Activated T-helper 2 cell treated with anti-CD3 and anti-CD28 coated beads, Interferon-gamma antibody, Interleukin-2, Interleukin-4, amounts not matched to agents 10 μg/mL and 5 μg/mL and 100 μg/mL, durations not matched to agents 14 hours and 24 hours and 36 hours (primary cell): ENCODE measurements around the gene DNAJA2. TPM values are rescaled to one million over a fixed set of nuclear protein-coding genes. Genes with fewer than 3 reads are reported as not detected.
"Not testable (repeated sequence)": the region's sequence is repeated elsewhere in the genome, so short reads cannot be mapped to it uniquely, and the experiment has no call there.

Experiments
- DNase-seq: peaks from one replicate; pipeline ENCODE4 v3.0.0; 2021; ENCODE audit warnings: low spot score
- H3K27ac Mint-ChIP-seq: one replicate; pipeline ENCODE4 v1.8.0; 2021; ENCODE audit warnings: mixed read lengths
- H3K27me3 Mint-ChIP-seq: one replicate; pipeline ENCODE4 v1.8.0; 2021; ENCODE audit warnings: low read depth, mixed read lengths
- H3K36me3 Mint-ChIP-seq: one replicate; pipeline ENCODE4 v1.8.0; 2021; ENCODE audit warnings: low read depth, mixed read lengths
- H3K4me1 Mint-ChIP-seq: one replicate; pipeline ENCODE4 v1.8.0; 2021; ENCODE audit warnings: low read depth, mixed read lengths
- H3K4me3 Mint-ChIP-seq: one replicate; pipeline ENCODE4 v1.8.0; 2021; ENCODE audit warnings: low read depth, mild to moderate bottlenecking, moderate library complexity, mixed read lengths
- H3K9me3 Mint-ChIP-seq: one replicate; pipeline ENCODE4 v1.8.0; 2021; ENCODE audit warnings: mixed read lengths
- intact Hi-C: fragments of 100-400 bp; cut with micrococcal nuclease; formaldehyde crosslinking; loops from one replicate; pipeline ENCODE4 v1.15.1; 2023
- total RNA-seq: library from RNA; stranded (reverse); gene quantifications from 2 replicates; pipeline ENCODE4 v1.2.3, GENCODE V29; 2022

DNAJA2 gene
- total RNA-seq: 65.9 and 74.4 TPM in 2 replicates

GRCh38 chr16:46973207-46973995, at the start of gene DNAJA2:
Gene DNAJA2 (minus strand): TSS chr16:46973674. CDS start chr16:46973572, 102 bp downstream.
- intact Hi-C loops: loop anchor here (2.0 to 10.0 kb wide), 4 partner anchors 146 to 1641 kb away; partner anchors contain the start of genes ITFG1, N4BP1, ORC6 and PHKB
- Mint-ChIP-seq H3K27ac (peak within 1 kb of the TSS; percentile 96), H3K36me3 (peaks cover 37% of the 10 kb centered on the region), H3K9me3 (no peaks in the 10 kb centered on the region), H3K4me1 (peaks cover 45% of the 10 kb centered on the region), H3K4me3 (peak within 1 kb of the TSS; percentile 98), H3K27me3 (no peaks in the 10 kb centered on the region)
- DNase-seq: peak; percentile 87

- Mint-ChIP-seq H3K27me3 (no peaks in the 10 kb centered on the region), H3K4me1 (peaks cover 12% of the 10 kb centered on the region), H3K36me3 (no peaks in the 10 kb centered on the region), H3K9me3 (no peaks in the 10 kb centered on the region), H3K27ac (no peak overlapping the region), H3K4me3 (no peak overlapping the region)
- intact Hi-C loops: no loop called here
- no peak for DNase-seq
These were observed 46.1 kb upstream of the DNAJA2 start for GRCh38 chr16:47019568-47019967.

- no peaks in the 10 kb centered on the region for H3K9me3 Mint-ChIP-seq
- intact Hi-C loops: no loop called here
- H3K27me3 Mint-ChIP-seq: no peaks in the 10 kb centered on the region
- no peaks in the 10 kb centered on the region for H3K36me3 Mint-ChIP-seq
- H3K27ac Mint-ChIP-seq: no peak overlapping the region
- peak; percentile 15 for DNase-seq
- no peak overlapping the region for H3K4me3 Mint-ChIP-seq
- peaks cover 12% of the 10 kb centered on the region for H3K4me1 Mint-ChIP-seq
These were observed 44.9 kb upstream of the DNAJA2 start for GRCh38 chr16:47018223-47018891.

DNA sequence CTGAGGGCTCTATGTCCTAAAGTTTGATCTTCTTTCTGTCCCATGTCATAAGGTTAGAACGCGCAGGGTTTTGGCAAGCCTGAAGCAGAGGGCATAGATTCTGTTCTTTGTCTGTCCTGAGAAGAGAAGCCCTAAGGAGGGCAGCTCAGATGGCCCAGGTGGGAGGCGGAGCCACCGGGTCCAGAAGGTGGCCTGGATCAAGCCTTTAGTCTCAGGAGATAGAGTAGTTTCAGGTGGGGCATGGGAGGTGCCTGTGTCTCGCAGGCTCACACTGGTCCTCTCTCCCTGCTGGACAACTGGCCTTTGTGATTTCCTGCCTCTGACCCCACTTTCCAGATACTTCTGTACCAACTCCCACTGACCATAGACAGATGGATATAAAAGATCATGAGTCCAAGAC, 44.2 kb upstream of the DNAJA2 start:
- Mint-ChIP-seq H3K4me1 (peaks cover 12% of the 10 kb centered on the region), H3K9me3 (no peaks in the 10 kb centered on the region)

GRCh38 chr16:47016700-47017133, 43.2 kb upstream of the DNAJA2 start:
- no peaks in the 10 kb centered on the region for H3K9me3 Mint-ChIP-seq
- H3K4me1 Mint-ChIP-seq: peaks cover 12% of the 10 kb centered on the region
- DNase-seq: no peak
- intact Hi-C loops: loop anchor here (2.0 kb wide), 2 partner anchors 40 to 68 kb away; no protein-coding TSS in a partner anchor
- no peaks in the 10 kb centered on the region for H3K27me3 Mint-ChIP-seq
- H3K27ac Mint-ChIP-seq: no peak overlapping the region
- H3K36me3 Mint-ChIP-seq: no peaks in the 10 kb centered on the region
- no peak overlapping the region for H3K4me3 Mint-ChIP-seq

More for the DNA sequence above, 44.2 kb upstream of the DNAJA2 start:
- Mint-ChIP-seq H3K27me3 (no peaks in the 10 kb centered on the region), H3K27ac (no peak overlapping the region), H3K36me3 (no peaks in the 10 kb centered on the region), H3K4me3 (no peak overlapping the region)
- intact Hi-C loops: loop anchor here (2.0 kb wide), 2 partner anchors 41 to 69 kb away; no protein-coding TSS in a partner anchor
- DNase-seq: no peak

GRCh38 chr16:47013910-47014309, 40.4 kb upstream of the DNAJA2 start:
- DNase-seq: no peak
- intact Hi-C loops: no loop called here
- no peak overlapping the region for H3K4me3 Mint-ChIP-seq
- no peak overlapping the region for H3K27ac Mint-ChIP-seq
- H3K36me3 Mint-ChIP-seq: no peaks in the 10 kb centered on the region
- H3K27me3 Mint-ChIP-seq: no peaks in the 10 kb centered on the region
- H3K9me3 Mint-ChIP-seq: no peaks in the 10 kb centered on the region
- H3K4me1 Mint-ChIP-seq: peaks cover 12% of the 10 kb centered on the region

DNA sequence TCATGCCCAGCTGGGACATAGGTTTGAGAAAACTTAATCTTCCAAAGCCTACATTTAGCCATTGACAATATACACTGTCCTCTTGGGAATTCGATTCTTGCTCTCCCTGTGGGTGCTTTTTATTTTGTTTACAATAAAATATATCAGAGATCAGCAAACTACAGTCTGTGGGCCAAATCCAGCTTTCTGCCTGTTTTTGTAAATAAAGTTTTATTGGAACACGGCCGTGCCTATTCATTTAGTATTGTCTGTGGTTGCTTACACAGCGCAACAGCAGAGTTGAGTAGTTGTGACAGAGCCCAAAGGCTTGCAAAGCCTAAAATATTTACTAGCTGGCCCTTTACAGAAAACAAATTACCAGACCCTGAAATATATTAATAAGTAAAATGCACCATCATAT, 39.7 kb upstream of the DNAJA2 start:
- intact Hi-C loops: no loop called here
- no peaks in the 10 kb centered on the region for H3K9me3 Mint-ChIP-seq
- H3K4me3 Mint-ChIP-seq: no peak overlapping the region
- no peaks in the 10 kb centered on the region for H3K27me3 Mint-ChIP-seq
- peaks cover 14% of the 10 kb centered on the region for H3K4me1 Mint-ChIP-seq
- no peak overlapping the region for H3K27ac Mint-ChIP-seq
- DNase-seq: no peak
- no peaks in the 10 kb centered on the region for H3K36me3 Mint-ChIP-seq

DNA sequence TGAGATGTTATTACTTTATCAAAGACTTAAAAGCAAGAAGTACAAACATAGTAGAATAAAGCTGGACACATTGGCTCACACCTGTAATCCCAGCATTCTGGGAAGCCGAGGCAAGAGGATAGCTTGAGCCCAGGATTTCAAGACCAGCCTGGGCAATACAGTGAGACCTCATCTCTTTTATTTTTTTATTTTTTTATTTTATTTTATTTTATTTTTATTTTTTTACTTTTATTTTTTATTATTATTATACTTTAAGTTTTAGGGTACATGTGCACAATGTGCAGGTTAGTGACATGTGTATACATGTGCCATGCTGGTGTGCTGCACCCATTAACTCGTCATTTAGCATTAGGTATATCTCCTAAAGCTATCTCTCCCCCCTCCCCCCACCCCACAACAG, 37.3 kb upstream of the DNAJA2 start:
- not testable (repeated sequence) for H3K4me3 Mint-ChIP-seq, DNase-seq

GRCh38 chr16:47008612-47009011, 35.1 kb upstream of the DNAJA2 start:
- intact Hi-C loops: no loop called here
- no peak overlapping the region for H3K27ac Mint-ChIP-seq
- DNase-seq: no peak
- H3K4me3 Mint-ChIP-seq: no peak overlapping the region
- H3K4me1 Mint-ChIP-seq: peaks cover 2% of the 10 kb centered on the region
- H3K36me3 Mint-ChIP-seq: no peaks in the 10 kb centered on the region
- no peaks in the 10 kb centered on the region for H3K9me3 Mint-ChIP-seq
- no peaks in the 10 kb centered on the region for H3K27me3 Mint-ChIP-seq

More for the DNA sequence above, 37.3 kb upstream of the DNAJA2 start:
- H3K9me3 Mint-ChIP-seq, intact Hi-C loops, H3K4me1 Mint-ChIP-seq, H3K36me3 Mint-ChIP-seq, H3K27me3 Mint-ChIP-seq, H3K27ac Mint-ChIP-seq: not testable (repeated sequence)

GRCh38 chr16:47008174-47008573, 34.7 kb upstream of the DNAJA2 start:
- intact Hi-C loops: no loop called here
- no peak overlapping the region for H3K4me3 Mint-ChIP-seq
- H3K27me3 Mint-ChIP-seq: no peaks in the 10 kb centered on the region
- no peaks in the 10 kb centered on the region for H3K36me3 Mint-ChIP-seq
- no peak overlapping the region for H3K27ac Mint-ChIP-seq
- peaks cover 2% of the 10 kb centered on the region for H3K4me1 Mint-ChIP-seq
- no peaks in the 10 kb centered on the region for H3K9me3 Mint-ChIP-seq
- DNase-seq: no peak

DNA sequence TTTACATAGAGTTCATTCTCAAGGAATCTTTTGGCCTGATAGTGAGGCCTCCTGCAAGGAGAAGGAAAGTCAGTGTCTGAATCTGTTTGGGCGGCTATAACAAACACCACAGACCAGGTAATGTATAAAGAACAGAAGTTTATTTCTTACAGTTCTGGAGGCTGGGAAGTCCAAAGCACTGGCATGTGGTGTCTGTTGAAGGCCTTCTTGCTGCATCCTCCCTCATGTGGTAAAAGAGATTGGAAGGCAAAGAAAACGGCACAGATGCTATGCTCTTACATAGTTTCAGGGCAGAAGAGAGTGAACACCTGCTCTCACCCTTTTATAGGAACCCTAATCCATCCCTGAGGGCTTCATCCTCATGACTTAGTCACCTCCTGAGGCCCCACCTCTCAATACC, 31.2 kb upstream of the DNAJA2 start:
- no peak for DNase-seq
- peaks cover 2% of the 10 kb centered on the region for H3K4me1 Mint-ChIP-seq
- H3K27me3 Mint-ChIP-seq: peaks cover 2% of the 10 kb centered on the region
- H3K27ac Mint-ChIP-seq: no peak overlapping the region
- H3K9me3 Mint-ChIP-seq: no peaks in the 10 kb centered on the region
- H3K4me3 Mint-ChIP-seq: no peak overlapping the region
- intact Hi-C loops: no loop called here
- H3K36me3 Mint-ChIP-seq: no peaks in the 10 kb centered on the region

GRCh38 chr16:47000066-47000465, 26.6 kb upstream of the DNAJA2 start:
- H3K9me3 Mint-ChIP-seq, H3K4me3 Mint-ChIP-seq, DNase-seq: not testable (repeated sequence)

DNA sequence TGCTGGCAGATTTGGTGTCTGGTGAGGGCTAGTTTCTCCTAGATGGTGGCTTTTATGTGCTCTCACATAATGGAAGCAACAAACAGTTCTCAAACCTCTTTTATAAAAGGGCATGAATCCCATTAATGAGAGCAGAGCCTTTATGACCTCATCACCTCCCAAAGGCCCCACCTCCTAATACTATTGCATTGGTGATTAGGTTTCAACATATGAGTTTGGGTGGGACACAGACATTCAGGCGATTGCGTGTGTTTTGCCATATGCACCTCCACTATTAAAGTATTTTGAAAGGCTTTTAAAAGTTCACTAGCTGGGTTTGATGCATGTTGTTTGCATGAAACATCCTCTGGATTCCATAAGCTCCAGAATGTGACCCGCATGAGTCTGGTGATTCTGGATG, 24.4 kb upstream of the DNAJA2 start:
- Mint-ChIP-seq H3K36me3 (no peaks in the 10 kb centered on the region), H3K27ac (no peak overlapping the region), H3K4me1 (peaks cover 9% of the 10 kb centered on the region), H3K4me3 (no peak overlapping the region), H3K27me3 (peaks cover 2% of the 10 kb centered on the region), H3K9me3 (no peaks in the 10 kb centered on the region)
- intact Hi-C loops: no loop called here
- no peak for DNase-seq

More at GRCh38 chr16:47000066-47000465, 26.6 kb upstream of the DNAJA2 start:
- H3K4me1 Mint-ChIP-seq, H3K27ac Mint-ChIP-seq, H3K36me3 Mint-ChIP-seq, intact Hi-C loops, H3K27me3 Mint-ChIP-seq: not testable (repeated sequence)
